NCI-H748 (cell line): ENCODE results near the gene ANXA6.

ENCODE experiments used
- DNase-seq: peaks from one replicate; lab custom pipeline; 2025; ENCODE audit not compliant: unreplicated experiment; lab: John Stamatoyannopoulos, UW

ANXA6 gene

DNA sequence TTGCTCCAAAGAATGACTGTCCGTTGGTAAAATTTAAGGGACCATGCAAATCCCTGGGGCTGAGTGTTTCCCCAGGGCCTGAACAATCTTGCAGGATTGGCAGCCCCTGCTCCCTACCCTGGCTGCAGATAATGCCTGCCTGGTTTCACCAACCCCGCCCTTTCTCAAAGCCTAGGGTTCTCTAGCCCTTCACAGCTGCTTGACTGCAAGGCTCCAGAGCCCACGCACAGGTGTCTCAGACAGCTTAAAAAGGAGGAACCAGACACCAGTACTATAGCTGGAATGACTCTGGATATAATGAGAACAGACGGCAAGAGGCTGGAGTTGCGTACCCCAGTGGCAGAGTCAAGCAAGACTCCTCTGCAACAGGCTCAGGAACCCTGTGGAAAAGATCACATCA, 51.5 kb downstream of the ANXA6 start:
- peak; percentile 11 for DNase-seq

DNA sequence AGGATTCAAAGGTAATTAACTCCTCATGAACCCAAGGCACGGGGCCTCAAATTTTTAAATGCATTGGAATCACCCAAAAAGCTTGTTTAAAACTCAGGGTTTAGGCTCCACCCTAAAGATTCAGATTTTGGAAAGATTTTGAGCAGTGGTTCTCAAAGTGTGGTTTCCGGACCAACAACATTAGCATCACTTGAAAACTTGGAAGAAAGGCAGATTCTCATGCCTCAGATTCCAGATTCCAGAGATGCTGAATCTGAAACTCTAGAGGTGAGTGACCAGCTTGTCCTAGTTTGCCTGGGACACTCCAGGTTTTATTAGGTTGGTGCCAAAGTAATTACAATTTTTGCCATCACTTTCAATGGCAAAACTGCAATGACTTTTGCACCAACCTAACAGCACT, 52.0 kb downstream of the ANXA6 start:
- no peak for DNase-seq

DNA sequence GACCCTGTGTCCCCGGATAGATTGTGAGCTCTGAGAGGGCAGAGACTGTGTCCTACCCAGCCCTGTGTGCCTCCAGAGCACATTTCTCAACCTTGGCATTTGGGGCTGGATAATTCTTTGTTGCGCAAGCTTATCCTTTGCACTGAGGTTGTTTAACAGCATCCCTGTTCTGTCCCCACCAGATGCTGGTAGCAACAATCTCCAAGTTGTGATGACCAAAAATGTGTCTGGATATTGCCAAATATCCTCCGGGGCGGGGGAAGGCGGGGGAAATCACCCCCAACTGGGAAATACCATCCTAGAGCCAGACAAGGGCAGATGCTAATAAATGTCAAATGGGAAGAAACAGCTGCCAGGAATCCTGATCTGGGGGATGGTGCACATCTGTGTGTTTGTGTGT, 52.8 kb downstream of the ANXA6 start:
- DNase-seq, result no peak

DNA sequence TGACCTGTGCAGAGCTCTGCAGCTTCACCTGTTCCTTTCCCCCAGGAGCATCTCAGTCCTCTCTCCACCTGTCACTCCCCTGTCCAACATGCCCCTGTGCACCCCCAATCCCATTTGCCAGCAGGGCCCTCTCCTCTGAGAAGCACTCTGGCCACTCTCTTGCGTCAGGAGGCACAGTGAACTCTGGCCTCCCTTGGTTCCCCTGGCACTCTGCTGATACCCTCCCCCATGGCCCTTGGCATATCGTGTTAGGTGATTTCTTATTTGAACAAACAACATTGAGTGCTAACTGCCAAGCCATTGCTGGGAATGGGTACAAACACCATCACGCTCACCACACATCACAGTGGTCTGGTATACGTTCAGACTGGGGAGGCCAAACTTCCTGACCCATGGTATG, 55.8 kb downstream of the ANXA6 start:
- DNase-seq, result no peak

DNA sequence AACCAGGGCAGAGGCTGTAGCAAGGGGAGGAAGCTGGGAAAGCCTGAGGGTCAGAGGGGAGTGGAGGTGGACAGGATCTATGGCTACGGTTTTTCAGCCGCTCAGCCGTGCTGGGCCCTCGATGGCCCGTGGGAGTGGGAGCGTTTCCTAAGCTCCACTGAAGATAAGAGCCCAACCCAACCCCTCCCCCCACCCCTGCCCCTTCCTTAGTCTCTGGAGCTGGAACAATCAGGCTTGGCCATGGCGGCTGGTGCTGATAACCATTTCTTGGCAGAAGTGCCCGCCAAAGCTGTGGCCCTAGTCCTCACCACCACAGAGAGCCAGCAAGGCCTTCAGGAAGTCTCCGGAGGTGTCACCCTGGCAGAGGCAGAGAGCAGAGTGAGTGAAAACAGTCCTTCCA, 56.4 kb downstream of the ANXA6 start:
- no peak for DNase-seq

DNA sequence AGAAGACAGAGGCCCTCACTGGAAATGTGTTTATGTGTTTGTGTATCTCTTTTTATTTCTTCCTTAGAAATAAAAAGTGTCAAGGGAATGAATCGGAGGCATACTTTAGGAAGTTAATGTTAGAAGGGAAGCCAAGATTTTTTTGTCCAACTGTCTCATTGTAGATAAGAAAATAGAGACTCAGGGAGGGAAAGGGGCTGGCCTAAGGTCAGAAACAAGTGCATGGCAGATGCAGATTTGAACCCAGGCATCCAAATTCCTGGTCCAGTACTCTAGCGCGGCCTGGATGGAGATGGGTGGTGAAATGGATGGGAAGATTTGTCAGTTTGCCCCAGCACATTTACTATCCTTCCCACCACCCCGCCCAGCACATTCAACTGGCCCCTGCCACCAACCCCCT, 56.9 kb downstream of the ANXA6 start:
- DNase-seq, result no peak

DNA sequence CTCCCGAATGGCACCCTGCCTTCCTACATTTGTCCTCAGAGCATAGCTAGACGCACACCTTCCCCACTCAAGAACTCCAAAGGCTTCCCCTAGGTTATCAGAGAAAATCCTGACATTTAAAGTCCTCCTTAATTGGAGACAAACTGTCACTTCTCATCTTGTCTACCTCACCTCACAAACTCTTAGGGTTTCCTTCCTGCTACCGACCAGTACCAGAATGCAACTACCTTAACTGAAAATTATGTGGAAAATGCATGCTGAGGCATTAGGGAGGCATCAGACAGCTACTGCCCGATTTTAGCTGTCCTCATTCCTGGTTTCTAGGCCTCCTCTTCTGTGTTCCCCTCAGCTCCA, 58.8 kb downstream of the ANXA6 start:
- DNase-seq, result no peak

DNA sequence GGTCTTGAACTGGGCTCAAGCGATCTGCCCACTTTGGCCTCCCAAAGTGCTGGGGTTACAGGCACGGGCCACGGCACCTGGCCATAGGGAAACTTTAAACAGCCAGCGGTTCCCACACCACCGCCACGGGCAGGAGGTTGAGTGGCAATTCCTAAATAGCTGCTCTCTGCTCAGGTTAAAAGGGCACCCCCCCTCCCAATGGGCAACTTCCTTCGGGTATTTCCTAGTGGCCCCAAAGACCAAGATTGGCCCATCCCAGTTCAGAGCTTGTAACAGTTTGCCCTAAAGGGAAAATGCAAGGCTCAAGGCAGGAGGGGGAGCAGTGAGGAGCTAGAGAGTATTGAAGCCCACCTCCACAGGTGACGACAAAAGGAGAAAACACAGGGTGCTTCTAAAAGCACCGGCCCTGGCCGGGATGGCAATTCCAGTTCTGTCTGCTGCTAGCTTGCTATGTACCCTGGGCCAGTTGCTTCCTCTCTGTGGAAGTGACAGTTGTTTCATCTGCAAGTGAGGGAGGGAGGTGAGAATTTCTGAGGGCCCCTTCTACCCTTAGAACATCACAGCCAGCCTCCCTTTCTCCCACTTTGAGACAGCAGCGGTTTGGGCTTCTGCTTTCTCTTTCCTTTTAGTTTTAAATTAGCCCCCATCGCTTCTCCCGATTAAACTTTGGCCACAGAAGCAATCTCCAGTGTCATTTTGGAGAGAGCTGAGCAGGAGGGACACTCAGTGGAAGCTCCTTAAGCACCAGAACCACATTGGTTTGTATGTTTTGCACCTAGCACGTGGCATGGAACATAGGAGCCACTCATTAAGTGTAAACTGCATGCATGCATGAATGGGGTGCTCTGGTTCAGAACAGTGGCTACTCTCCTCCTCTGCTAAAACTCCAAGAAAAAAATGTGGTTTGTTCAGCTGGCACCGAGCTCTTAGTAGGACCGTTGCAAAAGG, 59.5 kb downstream of the ANXA6 start:
- no peak for DNase-seq

DNA sequence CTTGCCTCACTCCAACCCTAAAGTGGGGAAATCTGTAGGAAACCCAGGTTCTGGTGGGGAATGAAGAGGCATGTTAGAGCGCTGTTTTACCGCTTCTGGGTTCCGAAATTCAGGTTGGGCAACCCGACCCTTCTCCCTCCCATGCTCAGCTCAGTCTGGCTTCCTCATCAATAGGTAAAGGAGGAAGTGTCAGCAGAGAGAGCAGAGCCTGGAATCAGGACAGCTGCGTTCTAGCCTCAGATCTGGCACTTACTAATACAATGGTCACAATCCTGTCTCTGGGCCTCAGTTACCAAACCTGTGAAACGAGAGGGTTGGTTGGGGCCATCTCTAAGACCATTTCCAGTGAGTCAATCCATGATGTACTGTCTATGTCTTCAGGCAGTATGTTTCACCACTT, 60.5 kb downstream of the ANXA6 start:
- DNase-seq, result no peak

DNA sequence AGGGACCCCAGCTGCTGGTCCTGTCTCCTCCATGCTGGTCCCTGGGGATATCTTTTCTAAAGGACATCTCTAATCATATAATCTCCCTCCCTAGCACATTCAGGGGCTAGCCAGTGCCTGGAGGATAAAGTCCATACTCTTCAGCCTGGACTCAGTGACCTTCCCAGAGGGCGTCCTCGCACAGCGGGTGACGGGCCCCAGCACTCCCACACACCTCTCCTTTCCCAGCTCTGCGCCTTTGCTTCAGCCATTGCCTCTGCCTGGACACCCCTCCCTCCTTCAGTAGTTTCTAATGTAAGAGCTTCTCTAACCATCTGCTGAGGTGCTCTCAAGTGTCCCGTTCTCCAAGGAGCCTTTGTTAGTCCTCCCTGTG, 61.6 kb downstream of the ANXA6 start:
- DNase-seq, result no peak

DNA sequence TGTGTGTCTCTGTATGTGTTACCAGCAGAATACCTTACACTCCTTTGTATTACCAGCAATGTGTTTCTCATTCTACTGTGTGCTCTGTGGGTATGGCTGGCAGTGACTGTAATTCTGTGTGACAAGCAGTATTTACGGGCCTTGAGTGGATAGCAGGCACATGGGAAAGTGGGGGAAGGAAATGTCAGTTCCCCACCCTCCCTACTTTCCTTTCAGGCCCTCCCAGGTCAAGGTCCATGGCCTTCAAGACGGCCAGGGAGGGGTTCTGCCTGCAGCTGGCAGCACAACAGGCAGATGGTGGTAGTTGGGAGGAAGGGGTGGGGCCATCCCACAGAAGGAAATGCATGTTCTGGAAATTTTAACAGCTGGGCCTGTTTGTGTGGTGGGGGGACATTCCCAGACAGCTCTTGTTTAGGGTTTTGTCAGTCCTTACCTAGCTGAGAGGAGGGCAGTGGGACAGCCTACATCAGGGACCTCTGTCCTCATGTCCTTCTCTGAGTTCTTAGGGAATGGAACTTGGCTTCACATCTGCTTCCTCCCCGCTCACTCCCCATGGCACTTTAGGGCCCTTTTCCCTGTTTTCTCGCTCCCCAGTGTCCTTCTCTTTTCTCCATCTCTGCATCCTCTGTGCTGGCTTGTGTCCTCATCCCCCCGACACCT, 62.1 kb downstream of the ANXA6 start:
- DNase-seq, result no peak

DNA sequence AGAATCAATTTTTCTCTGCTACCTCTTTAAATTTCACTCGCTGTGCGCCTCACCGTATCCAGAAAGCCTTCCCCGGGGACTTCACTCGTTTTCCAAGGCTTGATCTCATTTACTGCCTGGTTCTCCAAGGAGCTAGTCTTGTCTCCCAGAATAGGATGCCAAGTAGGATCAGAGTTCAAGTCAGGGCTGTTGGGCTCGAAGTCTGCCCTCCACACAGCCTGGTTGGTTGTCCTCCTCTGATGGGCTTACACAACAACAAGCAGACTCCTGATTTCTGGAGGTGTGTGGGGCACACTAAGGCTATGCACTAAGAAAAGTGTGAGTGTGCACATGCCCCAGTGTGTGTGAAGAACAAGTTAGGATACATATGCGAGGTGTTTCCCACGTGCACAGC, 62.7 kb downstream of the ANXA6 start:
- DNase-seq, result no peak

DNA sequence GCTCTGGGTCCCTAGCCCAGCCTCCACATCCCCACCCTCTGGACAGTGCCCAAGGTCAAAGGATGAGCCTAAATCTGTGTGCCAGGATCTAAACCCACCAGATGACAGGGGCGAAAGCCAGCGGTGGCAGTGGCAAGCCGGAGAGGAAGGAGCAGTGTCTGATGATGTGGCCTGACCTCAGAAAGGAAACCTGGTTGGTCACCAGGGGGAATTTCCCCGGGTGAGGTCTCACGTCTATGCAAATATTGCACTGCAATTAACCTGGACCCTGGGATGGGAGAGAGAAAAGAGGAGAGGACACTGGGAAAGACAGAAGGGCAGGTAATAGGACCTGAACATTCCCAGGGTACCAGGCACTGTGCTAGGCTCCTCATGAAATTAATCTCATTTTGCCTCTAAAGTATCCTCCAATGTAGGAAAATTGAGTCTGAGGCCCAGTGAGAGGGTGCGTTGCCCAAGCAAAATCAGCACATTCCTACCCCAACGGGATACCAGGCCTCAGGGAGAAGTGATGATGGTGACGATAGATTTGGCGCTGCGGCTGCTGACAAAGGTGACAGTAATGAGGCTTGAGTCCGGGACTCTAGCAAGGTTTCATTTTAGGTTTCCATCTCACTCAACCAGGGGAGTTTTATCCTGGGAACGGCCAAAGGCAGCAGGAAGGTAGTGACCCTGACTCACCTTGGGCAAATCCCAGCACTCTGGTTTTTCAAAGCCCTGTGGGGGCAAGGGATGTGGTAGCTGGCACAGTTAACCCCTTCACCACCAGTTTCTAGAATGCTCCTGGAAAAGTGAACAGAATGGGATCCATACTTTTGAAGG, 63.3 kb downstream of the ANXA6 start:
- DNase-seq, result no peak

DNA sequence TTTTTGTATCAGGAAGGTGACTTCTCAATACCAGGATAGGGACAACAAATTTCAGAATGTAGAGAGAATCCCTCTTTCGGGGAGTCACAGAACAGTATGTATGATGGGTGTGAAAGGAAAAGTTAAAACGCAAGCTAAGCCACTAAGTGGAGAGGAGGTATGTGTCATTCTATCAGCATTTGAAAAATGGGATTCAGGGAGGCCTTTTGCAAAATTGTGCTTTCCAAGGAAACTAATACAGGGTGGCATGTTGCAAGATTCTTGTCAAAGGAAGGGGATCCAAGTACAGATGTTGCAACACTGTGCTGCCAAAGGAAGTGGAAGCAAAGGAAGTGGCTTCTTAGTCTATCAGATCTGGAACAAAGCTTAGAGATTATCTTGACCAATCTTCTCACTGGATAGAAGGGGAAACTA, 64.1 kb downstream of the ANXA6 start:
- no peak for DNase-seq

DNA sequence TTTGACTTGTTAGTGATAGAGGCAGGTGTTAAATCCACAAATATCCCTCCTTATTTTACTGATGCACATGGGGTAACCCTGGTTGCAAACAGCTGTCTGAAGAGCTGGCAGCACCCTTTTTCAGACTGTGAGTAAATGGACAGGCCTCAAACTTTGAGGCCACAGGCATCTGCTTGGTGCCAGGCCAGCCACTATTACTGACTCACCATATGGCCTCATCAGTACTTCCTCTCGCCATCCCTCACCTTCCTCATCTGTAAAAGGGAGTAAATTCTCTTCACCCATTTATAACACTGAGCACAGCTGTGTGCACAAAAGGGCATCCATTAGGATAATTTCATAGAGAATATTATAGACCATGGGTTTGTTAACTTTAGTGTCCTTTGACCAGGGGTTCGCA, 64.8 kb downstream of the ANXA6 start:
- no peak for DNase-seq

DNA sequence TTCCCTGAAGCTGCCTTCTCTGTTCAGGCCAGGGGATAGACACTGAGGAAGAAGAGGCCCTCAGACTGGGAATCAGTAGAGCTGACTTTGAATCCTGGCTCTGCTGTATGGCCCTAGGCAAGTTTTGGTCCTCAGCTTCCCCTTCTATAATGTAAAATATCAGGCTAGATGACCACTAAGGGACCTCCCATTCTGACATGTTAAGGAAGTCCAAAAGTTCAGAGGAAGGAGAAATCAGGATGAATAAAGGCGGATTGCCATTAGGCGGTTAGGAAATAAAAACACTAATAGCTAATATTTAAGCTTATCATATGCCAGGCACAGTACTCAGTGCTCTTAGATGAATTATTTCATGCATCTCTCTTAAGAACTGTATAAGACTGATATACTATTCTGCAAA, 67.9 kb downstream of the ANXA6 start:
- no peak for DNase-seq

DNA sequence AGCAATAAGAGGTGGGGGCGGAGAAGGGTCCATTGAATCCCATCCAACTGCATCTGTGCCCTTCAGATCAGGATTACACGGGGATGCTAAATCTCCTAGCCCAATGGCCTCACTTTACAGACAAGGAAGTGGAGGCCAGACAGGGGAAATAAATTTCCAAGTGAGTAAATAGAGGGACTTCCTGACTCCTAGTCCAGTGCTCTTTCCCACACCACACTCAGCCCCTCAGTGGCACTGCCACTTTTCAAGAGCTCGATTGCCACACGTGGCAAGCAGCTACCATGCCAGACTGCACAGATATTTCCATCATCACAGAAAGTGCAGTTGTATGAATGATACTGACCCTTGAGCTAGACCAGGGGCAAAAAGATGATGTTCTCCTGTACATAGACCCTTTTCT, 68.6 kb downstream of the ANXA6 start:
- DNase-seq, result no peak

DNA sequence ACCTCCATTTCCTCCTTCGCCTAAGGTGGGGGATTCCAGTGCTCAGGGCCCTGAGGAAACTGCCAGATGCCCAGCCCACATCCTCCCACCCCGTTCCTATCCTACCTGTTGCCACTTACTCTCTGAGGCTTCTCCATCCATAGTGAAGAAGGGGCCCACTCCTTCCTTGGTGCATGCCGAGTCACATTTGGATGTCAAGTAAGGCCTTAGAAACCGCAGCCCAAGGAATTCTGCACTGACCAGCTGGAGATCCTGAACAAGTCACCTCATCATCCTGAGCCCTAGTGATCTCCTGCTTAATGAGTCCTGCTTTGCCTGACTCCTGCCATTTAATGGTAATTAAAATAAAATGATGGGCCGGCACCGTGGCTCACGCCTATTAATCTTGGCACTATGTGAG, 70.1 kb downstream of the ANXA6 start:
- DNase-seq, result no peak

DNA sequence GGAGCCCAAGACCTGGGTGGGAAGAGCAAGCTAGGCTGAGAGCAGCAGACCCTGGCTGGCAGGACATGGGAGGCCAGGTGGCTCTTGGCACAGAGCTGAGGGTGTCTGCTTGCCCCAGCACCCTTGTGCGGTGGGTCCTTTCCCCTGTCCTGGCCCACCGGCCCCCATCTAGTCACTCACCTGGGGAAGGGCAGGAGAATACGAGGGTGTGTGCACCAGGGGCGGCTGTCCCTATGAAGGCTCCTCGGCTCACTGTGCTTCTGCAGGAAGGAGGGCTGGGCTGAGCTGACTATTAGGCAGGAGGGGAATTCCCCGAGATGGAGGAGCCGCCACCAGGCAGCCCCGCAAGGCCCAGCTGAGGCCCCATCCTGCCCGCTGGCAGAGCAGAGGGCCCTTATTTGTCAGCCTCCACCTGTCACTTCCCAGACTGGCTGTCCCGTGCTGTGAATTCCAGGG, 70.6 kb downstream of the ANXA6 start:
- DNase-seq, result no peak

DNA sequence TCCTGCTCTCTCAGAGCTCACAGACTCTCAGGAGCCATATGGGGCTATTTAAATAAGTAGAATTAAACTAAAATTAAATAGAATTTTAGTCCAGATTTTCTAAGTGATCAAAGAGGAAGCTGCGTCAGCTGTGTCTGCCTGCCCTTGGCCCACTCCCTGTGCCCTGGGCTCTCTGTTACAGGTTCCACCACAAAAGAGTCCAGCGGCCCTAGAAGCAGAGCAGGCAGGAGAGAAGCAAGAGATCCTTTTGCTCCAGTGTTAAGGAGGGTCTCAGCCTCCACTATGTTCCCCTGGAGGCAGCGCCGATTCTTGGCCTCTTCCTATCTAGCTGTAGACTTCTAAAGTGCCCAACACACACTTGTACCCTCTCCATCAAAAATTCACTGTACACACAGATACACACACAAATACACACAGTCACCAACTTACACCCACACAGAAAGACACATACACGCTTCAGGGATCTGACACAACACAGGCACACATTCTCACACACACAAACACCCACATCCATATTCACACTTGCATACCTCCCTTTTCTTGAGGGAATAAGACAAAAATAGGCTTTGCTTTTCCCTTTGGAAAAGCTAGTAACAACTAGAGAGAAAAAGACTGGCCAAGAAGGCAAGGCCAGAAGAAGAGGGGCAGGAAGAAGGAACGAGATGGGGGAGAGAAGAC, 71.2 kb downstream of the ANXA6 start:
- DNase-seq, result no peak

DNA sequence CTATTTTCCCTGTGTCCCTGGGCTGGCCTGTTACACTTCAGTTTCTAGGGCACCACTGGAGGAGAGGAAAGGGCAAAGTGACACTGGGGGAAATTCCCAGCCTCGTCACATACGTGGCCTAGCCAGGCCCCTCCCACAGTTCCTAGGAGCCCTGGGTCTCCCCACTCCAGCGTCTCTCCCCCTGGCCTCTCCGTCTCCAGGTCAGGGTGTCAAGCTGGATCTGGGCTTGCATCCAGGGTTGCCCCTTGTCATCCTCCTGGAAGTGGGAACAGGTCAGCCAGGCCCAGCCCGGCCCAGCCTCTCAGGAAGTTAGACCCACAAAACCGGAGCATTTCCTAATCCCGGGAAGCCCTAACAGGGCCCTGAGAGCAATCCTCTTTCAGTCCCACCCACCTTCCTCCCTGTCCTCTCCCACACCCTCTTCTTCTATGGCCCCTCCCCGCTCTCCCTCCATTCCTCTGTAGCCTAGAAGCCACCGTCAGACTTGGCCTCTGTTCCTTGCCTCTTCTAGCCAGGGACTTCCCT, 72.0 kb downstream of the ANXA6 start:
- no peak for DNase-seq
